ENCODE results near the gene ANKRD55.
"Not testable (repeated sequence)": the region's sequence is repeated elsewhere in the genome, so short reads cannot be mapped to it uniquely, and the experiment has no call there.

The ANKRD55 gene

GRCh38 chr5:56233230-56233629 lies at the start of gene ANKRD55:
ANKRD55 (minus strand) TSS chr5:56233330; CDS start chr5:56232913, 417 bp downstream.
- peak; percentile 19 for DNase-seq

DNA sequence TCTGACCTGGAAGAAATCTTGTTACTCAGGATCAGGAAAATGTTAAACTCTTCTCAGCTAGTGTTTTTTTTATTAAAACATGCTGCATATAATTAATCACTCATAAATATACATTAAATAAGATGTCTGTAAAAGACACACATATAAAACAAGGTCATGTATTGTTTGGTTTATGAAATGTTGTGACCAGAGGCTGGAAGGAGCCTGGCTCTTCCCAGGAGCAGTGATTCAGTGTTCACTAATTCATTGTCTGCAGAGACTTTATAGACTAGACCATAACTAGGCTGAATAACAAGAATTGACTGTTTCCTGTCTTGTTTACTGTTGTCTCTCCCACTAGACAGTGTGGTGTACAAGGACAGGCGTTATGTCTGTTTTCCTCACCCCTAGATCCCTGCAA lies 49.1 kb upstream of the ANKRD55 start:
- no peak for DNase-seq

GRCh38 chr5:56281489-56282165 lies 48.5 kb upstream of the ANKRD55 start:
- no peak for DNase-seq

DNA sequence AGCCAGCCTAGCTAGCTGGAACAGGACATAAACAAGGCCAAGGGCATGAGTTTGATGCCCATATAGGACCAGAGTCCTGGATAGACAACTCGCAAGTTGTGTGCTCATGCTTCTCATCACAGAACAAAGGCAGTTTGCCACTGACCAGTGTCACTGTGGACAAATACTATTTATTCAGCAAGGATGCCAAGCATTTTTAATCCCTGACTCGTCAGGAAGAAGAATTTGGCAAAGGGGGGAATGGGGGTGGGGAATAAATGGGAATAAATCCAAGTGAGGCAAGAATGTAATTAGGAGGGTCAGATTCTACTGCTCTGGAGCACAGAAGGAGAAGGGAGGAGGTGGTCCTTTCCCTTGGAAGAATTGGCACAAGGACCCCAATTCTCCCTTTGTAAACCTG lies 46.8 kb upstream of the ANKRD55 start:
- DNase-seq: no peak

DNA sequence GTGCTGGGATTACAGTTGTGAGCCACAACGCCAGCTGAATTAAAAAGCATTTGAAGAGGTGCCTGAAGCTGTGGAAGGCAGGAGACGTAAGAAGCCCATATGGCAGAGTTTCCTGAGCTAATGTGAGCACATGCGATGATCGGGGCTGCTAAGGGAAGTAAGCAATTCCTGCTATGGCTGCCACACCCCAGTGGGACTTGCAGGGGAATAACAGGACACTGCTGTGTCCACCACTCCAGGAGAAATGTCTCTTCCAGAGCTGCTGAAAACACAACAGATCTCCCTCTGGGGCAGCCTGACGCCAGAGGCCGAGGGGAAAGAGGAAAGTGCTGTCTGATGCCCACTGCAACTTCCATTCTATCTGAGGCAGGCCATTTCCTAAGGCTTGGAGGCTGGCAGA lies 46.2 kb upstream of the ANKRD55 start:
- no peak for DNase-seq

GRCh38 chr5:56278335-56278753 lies 45.2 kb upstream of the ANKRD55 start:
- no peak for DNase-seq

DNA sequence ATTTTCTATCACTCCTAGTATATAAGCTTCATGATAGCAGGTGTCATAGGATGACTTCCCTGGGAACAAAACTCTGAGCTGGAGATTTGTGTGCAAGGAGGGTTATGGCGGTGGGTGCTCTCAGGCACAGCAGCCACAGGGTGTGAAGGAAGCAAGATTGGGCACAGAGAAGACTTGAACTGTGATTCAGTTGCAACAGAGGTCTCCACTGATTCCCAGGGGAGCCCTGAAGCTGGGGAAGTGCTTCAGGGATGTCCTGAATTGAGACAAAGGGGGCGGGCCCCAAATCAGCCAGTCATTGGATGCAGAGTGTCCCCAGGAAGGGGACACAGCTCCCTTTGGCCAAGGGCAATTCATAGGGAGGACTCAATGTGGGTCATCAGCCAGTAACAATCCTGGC lies 44.4 kb upstream of the ANKRD55 start:
- no peak for DNase-seq

DNA sequence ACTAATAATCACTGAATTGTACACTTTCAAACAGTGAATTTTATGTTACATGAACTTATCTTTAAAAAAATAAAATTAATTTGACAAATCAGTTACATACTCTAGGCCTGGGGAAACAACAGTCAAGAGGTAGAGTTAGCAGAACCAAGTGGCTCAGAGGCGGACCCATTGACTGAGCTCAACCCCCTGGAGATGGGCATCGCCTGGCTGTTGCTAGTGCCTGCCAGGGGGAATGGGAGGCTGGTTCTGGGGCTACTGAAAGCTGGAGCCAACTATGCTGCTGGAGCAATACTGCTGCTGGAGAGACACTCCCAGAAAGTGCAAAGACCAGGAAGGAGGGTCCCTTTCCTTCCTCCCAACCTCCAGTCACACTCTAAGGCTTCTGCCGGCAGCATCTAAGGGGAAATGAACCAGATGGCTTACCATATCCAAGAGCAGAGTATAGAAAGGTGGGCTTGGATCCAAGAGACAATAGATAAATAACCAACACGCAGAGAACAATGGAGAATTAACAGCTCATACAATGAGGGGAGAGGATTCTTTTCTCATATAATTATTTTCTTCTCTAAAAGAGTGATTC lies 40.3 kb upstream of the ANKRD55 start:
- no peak for DNase-seq

GRCh38 chr5:56272765-56273164 lies 39.6 kb upstream of the ANKRD55 start:
- DNase-seq: no peak

- peak; percentile 49 for DNase-seq
These were observed 37.6 kb upstream of the ANKRD55 start for GRCh38 chr5:56270568-56271392.

DNA sequence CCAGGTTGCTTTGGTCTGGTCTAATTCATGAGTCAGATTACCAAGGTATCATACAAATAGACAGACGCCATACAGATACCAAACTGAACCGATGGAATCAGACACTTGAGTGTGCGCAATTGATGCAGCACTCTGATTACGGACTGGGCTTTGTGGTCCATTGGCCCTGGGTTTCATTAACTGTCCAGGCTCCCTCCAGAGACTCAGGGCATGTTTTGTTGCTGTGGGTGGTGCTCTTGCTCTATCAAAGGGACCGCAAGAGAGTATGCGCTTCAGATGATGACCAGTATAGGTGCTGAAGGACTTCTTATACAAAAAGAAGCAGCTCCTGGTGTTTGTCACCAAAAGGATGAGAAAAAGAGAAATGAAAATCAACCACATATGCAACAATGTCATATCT lies 36.9 kb upstream of the ANKRD55 start:
- no peak for DNase-seq

- no peak for DNase-seq
These were observed 36.2 kb upstream of the ANKRD55 start for GRCh38 chr5:56269216-56269927.

DNA sequence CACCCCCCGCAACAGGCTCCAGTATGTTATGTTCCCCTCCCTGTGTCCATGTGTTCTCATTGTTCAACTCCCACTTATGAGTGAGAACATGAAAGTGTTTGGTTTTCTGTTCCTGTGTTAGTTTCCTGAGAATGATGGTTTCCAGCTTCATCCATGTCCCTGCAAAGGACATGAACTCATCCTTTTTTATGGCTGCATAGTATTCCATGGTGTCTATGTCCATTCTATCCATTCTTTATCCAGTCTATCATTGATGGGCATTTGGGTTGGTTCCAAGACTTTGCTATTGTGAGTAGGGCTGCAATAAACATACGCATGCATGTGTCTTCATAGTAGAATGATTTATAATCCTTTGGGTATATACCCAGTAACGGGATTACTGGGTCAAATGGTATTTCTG lies 35.6 kb upstream of the ANKRD55 start:
- not testable (repeated sequence) for DNase-seq

DNA sequence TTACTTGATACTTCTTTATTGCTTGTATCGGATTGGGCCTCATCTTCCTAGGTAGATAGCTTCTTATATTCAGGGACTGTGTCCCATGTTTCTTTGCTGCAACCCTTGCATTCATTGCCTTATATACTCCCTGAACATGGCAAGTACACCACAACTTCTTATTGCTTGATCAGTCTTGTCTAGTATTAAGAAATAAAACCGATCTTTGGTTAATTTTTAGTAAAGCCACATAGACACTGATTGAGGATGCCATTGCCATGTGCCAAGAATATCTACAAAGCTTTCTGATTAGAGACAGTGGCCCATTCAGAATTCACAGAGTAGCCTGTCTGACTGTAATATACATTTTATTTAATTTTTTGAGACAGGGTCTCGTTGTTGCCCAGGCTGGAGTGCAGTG lies 34.7 kb upstream of the ANKRD55 start:
- no peak for DNase-seq

DNA sequence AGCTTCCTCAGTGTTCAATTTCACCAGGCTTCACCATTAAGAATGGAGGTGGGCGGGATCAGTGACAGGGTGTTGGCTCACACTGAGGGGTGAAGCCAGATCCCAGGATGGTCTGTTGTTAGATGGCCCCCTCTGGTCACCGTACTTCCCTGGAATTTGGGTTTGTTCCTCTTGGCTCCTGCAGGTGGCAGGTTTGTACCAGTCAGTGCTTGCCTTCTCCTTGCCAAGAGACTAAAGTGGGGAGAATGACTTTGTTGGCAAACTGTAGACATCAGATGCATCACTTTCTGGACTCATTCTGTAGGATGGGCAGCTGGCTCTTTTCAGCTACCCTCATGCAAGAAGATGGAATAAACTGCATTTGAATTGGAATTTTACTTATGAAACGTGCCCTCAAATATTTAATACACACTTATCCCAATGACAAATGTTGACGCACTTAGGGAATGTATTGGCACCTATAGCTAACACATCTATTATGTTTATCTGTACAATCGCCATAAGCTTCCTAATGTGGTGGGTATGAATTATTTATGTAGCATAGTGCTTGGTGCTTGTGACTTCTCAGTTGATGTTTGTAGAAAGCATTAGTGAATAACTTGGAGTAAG lies 31.4 kb upstream of the ANKRD55 start:
- no peak for DNase-seq

DNA sequence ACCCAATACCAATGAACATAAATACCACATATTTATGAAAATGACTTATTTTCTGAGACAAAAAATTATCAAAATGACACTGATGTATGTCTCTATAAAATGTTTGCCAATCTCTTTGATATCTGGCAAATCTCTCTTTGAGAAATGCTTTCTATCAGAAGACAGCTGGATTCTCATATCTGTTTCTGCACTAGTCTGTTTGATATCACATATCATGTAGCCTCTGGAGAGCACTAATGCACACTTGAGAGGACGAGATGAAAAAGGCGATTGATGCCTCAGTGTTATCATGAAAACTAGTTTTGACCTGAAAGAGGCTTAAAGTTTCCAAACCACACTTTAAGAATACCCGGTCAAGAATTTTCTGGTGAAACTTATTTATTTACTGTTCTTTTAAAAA lies 29.1 kb upstream of the ANKRD55 start:
- DNase-seq: no peak

DNA sequence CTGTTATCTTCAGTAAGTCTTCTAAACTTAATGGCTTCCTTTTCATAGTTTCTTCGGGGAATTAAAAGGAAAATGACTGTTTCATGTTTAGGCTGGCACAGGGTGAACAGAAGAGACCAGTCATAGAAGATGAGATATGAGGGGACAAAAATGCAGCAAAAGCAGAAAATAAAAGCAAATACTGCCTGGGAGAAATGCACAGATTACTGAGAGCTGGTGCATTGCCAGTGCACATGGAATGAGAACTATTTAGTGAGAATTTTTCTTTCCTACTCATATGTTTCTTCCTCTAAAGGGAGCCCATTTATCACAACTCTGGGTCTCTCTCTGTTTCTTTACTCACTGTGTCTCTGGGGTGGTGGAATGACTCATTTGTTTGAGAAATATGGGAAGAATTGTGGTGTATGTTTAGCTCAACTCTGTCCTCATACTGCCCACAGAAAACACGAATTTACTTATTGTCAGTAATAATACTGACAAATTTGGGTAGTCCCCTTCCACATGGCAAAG lies 25.9 kb upstream of the ANKRD55 start:
- no peak for DNase-seq

DNA sequence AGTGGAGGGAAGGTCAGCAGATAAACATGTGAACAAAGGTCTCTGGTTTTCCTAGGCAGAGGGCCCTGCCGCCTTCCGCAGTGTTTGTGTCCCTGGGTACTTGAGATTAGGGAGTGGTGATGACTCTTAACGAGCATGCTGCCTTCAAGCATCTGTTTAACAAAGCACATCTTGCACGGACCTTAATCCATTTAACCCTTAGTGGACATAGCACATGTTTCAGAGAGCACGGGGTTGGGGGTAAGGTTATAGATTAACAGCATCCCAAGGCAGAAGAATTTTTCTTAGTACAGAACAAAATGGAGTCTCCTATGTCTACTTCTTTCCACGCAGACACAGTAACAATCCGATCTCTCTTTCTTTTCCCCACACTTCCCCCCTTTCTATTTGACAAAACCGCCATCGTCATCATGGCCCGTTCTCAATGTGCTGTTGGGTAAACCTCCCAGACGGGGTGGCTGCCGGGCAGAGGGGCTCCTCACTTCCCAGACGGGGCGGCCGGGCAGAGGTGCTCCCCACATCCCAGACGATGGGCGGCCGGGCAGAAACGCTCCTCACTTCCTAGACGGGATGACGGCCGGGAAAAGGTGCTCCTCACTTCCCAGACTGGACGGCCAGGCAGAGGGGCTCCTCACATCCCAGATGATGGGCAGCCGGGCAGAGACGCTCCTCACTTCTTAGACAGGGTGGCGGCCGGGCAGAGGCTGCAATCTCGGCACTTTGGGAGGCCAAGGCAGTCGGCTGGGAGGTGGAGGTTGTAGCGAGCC lies 24.8 kb upstream of the ANKRD55 start:
- DNase-seq: not testable (repeated sequence)

GRCh38 chr5:56257010-56257409 lies 23.9 kb upstream of the ANKRD55 start:
- DNase-seq: no peak

GRCh38 chr5:56255502-56255901 lies 22.4 kb upstream of the ANKRD55 start:
- no peak for DNase-seq

DNA sequence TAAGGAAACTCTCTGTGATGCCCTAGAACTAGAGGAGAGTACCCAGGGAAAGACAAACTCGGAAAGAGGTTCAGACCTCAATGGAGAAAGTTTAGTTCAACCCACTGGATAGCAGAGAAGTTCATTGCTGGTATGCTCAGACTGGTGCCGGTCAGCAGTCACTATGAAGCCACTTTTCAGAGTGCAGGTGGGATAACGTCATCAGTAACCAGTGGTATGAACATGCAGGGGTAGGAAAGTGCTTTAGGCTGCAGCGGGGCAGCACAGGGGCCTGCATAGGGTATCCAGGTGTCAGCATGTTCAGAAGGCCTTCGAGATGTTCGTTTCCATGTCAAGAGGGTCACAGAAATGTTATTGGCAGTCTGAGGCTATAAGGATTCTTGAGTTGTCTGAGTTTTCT lies 20.8 kb upstream of the ANKRD55 start:
- no peak for DNase-seq

GRCh38 chr5:56253126-56253525 lies 20.0 kb upstream of the ANKRD55 start:
- DNase-seq: no peak
